ENCODE measurements around the gene PACS2. TPM values are rescaled to one million over a fixed set of nuclear protein-coding genes. Genes with fewer than 3 reads are reported as not detected.

Gene PACS2
- total and polyA plus RNA-seq, 2 donors (not counting 3 experiments of a cell fraction or from before 2014, with no cell fraction given), result 52.7 to 86.3 TPM

GRCh38 chr14:105440992-105441391 is 126.4 kb downstream of the PACS2 start:
- peaks cover 33% of the 10 kb centered on the region for H3K79me2 ChIP-seq (ENCODE audit: control insufficient read depth, insufficient read depth, low read length)
- no peak overlapping the region for H3K9ac ChIP-seq (replicated peaks; ENCODE audit: extremely low read depth, insufficient read depth, low read length)
- H3K4me3 ChIP-seq (replicated peaks in 1 of 3; ENCODE audit: insufficient read depth in 1 of 3, low read depth in 1 of 3, low read length in 3 of 3), result no peak overlapping the region
- FAIRE-seq (no peak), DNase-seq (ENCODE audit: low read depth, low spot score) (no peak)
- H3K4me1 ChIP-seq (ENCODE audit: control insufficient read depth, extremely low read depth, insufficient read depth, low read length), result peaks cover 5% of the 10 kb centered on the region
- no peaks in the 10 kb centered on the region for H3K27me3 ChIP-seq (ENCODE audit: control insufficient read depth in 2 of 2, insufficient read depth in 2 of 2, low read length in 2 of 2)
- ChIA-PET CTCF (interaction anchor here (0.9 to 1.2 kb wide), 2 partner anchors 10 to 49 kb away, joined by 3 to 5 read pairs; no protein-coding TSS in a partner anchor), POLR2A (no interaction called here)
- TF ChIP-seq JUN (IDR thresholded peaks at IDR 0.05; ENCODE audit: borderline replicate concordance, insufficient read depth, insufficient read length, low read depth) (no peak), GATA2 (IDR thresholded peaks at IDR 0.05; ENCODE audit: insufficient read depth, insufficient read length, low read depth, low read length) (no peak), FOS (IDR thresholded peaks at IDR 0.05; ENCODE audit: borderline replicate concordance, insufficient read depth, low read length) (no peak), POLR2A (IDR thresholded peaks at IDR 0.05; ENCODE audit: low read depth, low read length) (no peak), EZH2 (IDR thresholded peaks at IDR 0.05; ENCODE audit: borderline replicate concordance, low read depth, low read length, severe bottlenecking) (no peak), POLR2AphosphoS5 (IDR thresholded peaks at IDR 0.05; ENCODE audit: insufficient read depth, low read depth, low read length) (no peak), MYC (IDR thresholded peaks at IDR 0.05; ENCODE audit: low read depth, low read length) (no peak), CTCF (IDR thresholded peaks at IDR 0.05; ENCODE audit: extremely low read depth in 1 of 2, insufficient read depth in 1 of 2, low read depth in 1 of 2, low read length in 2 of 2) (no peak), MAX (IDR thresholded peaks at IDR 0.05; ENCODE audit: insufficient read depth, insufficient read length) (no peak)
- no peak overlapping the region for H3K4me2 ChIP-seq (ENCODE audit: insufficient read depth, low read length)
- no peaks in the 10 kb centered on the region for H3K9me3 ChIP-seq (replicated peaks; ENCODE audit: control insufficient read depth, insufficient read depth, low read length)
- H3K27ac ChIP-seq (ENCODE audit: insufficient read depth, low read depth, low read length), result no peak overlapping the region
- peaks cover 0 to 34% of the 10 kb centered on the region in 2 experiments for H3K36me3 ChIP-seq (ENCODE audit: control insufficient read depth in 2 of 2, extremely low read depth in 1 of 2, insufficient read depth in 2 of 2, low read length in 2 of 2)
- dilution Hi-C loops (cut with MboI; ENCODE audit: extremely low pct_ligation_motif_present, low sequenced_read_pairs) (no loop called here), intact Hi-C loops (cut with micrococcal nuclease) (no loop called here)
- no peak overlapping the region for H2AFZ ChIP-seq (ENCODE audit: low read depth, low read length)
- BruUV-seq (replicated peaks), result no TSS peak
- no peaks in the 10 kb centered on the region for H4K20me1 ChIP-seq (replicated peaks; ENCODE audit: control insufficient read depth, extremely low read depth, insufficient read depth, low read length)
- H3K9me1 ChIP-seq (replicated peaks; ENCODE audit: control insufficient read depth, extremely low read depth, insufficient read depth, low read length), result no peaks in the 10 kb centered on the region
